ENCODE results near the gene ABHD12.

Gene ABHD12

GRCh38 chr20:25378189-25378883 is 12.3 kb downstream of the ABHD12 start:
- in situ Hi-C loops (cut with HindIII; ENCODE audit: low pct_unique_long_range_greater_than_20kb, low sequenced_read_pairs) = no loop called here

GRCh38 chr20:25376886-25377285 is 13.7 kb downstream of the ABHD12 start:
- TF ChIP-seq JUND (IDR thresholded peaks at IDR 0.05; ENCODE audit: low read depth) = no peak
- no peak for DNase-seq (ENCODE audit: low read depth in 1 of 2, low spot score in 1 of 2)
- in situ Hi-C loops (cut with HindIII; ENCODE audit: low pct_unique_long_range_greater_than_20kb, low sequenced_read_pairs) = no loop called here

More at GRCh38 chr20:25378189-25378883, 12.3 kb downstream of the ABHD12 start:
- no peak for TF ChIP-seq JUND (IDR thresholded peaks at IDR 0.05; ENCODE audit: low read depth)
- no peak for DNase-seq (ENCODE audit: low read depth in 1 of 2, low spot score in 1 of 2)

GRCh38 chr20:25376236-25376635 is 14.4 kb downstream of the ABHD12 start:
- DNase-seq (ENCODE audit: low read depth in 1 of 2, low spot score in 1 of 2) = no peak
- in situ Hi-C loops (cut with HindIII; ENCODE audit: low pct_unique_long_range_greater_than_20kb, low sequenced_read_pairs) = no loop called here
- TF ChIP-seq JUND (IDR thresholded peaks at IDR 0.05; ENCODE audit: low read depth) = no peak

- in situ Hi-C loops (cut with HindIII; ENCODE audit: low pct_unique_long_range_greater_than_20kb, low sequenced_read_pairs) = no loop called here
- no peak for TF ChIP-seq JUND (IDR thresholded peaks at IDR 0.05; ENCODE audit: low read depth)
- no peak for DNase-seq (ENCODE audit: low read depth in 1 of 2, low spot score in 1 of 2)
Measured at GRCh38 chr20:25374842-25375241, 15.8 kb downstream of the ABHD12 start.

GRCh38 chr20:25372584-25373336 is 17.9 kb downstream of the ABHD12 start:
- no peak for TF ChIP-seq JUND (IDR thresholded peaks at IDR 0.05; ENCODE audit: low read depth)
- in situ Hi-C loops (cut with HindIII; ENCODE audit: low pct_unique_long_range_greater_than_20kb, low sequenced_read_pairs) = no loop called here
- no peak for DNase-seq (ENCODE audit: low read depth in 1 of 2, low spot score in 1 of 2)

GRCh38 chr20:25369971-25370370 is 20.7 kb downstream of the ABHD12 start:
- no peak for TF ChIP-seq JUND (IDR thresholded peaks at IDR 0.05; ENCODE audit: low read depth)
- in situ Hi-C loops (cut with HindIII; ENCODE audit: low pct_unique_long_range_greater_than_20kb, low sequenced_read_pairs) = no loop called here

GRCh38 chr20:25369529-25369928 is 21.1 kb downstream of the ABHD12 start:
- DNase-seq (ENCODE audit: low read depth in 1 of 2, low spot score in 1 of 2) = no peak
- in situ Hi-C loops (cut with HindIII; ENCODE audit: low pct_unique_long_range_greater_than_20kb, low sequenced_read_pairs) = no loop called here
- no peak for TF ChIP-seq JUND (IDR thresholded peaks at IDR 0.05; ENCODE audit: low read depth)

More at GRCh38 chr20:25369971-25370370, 20.7 kb downstream of the ABHD12 start:
- no peak for DNase-seq (ENCODE audit: low read depth in 1 of 2, low spot score in 1 of 2)

- no peak for TF ChIP-seq JUND (IDR thresholded peaks at IDR 0.05; ENCODE audit: low read depth)
- in situ Hi-C loops (cut with HindIII; ENCODE audit: low pct_unique_long_range_greater_than_20kb, low sequenced_read_pairs) = no loop called here
- DNase-seq (ENCODE audit: low read depth in 1 of 2, low spot score in 1 of 2) = no peak
Measured at GRCh38 chr20:25368976-25369375, 21.7 kb downstream of the ABHD12 start.

- in situ Hi-C loops (cut with HindIII; ENCODE audit: low pct_unique_long_range_greater_than_20kb, low sequenced_read_pairs) = no loop called here
Measured at GRCh38 chr20:25368526-25368925, 22.1 kb downstream of the ABHD12 start.

GRCh38 chr20:25364879-25365699 is 25.5 kb downstream of the ABHD12 start:
- in situ Hi-C loops (cut with HindIII; ENCODE audit: low pct_unique_long_range_greater_than_20kb, low sequenced_read_pairs) = no loop called here
- no peak for TF ChIP-seq JUND (IDR thresholded peaks at IDR 0.05; ENCODE audit: low read depth)
- DNase-seq (ENCODE audit: low read depth in 1 of 2, low spot score in 1 of 2) = no peak

More at GRCh38 chr20:25368526-25368925, 22.1 kb downstream of the ABHD12 start:
- TF ChIP-seq JUND (IDR thresholded peaks at IDR 0.05; ENCODE audit: low read depth) = no peak
- DNase-seq (ENCODE audit: low read depth in 1 of 2, low spot score in 1 of 2) = no peak

GRCh38 chr20:25364180-25364788 is 26.4 kb downstream of the ABHD12 start:
- DNase-seq (ENCODE audit: low read depth in 1 of 2, low spot score in 1 of 2) = no peak
- in situ Hi-C loops (cut with HindIII; ENCODE audit: low pct_unique_long_range_greater_than_20kb, low sequenced_read_pairs) = no loop called here
- TF ChIP-seq JUND (IDR thresholded peaks at IDR 0.05; ENCODE audit: low read depth) = no peak

- TF ChIP-seq JUND (IDR thresholded peaks at IDR 0.05; ENCODE audit: low read depth) = no peak; the same call in 1 of the 2 replicates
- in situ Hi-C loops (cut with HindIII; ENCODE audit: low pct_unique_long_range_greater_than_20kb, low sequenced_read_pairs) = no loop called here
- DNase-seq (ENCODE audit: low read depth in 1 of 2, low spot score in 1 of 2) = no peak
Measured at GRCh38 chr20:25361287-25361683, 29.4 kb downstream of the ABHD12 start.
